Endometrial microvascular endothelial cells (primary cell): ENCODE results near the gene PCP4L1. TPM values are rescaled to one million over a fixed set of nuclear protein-coding genes. Genes with fewer than 3 reads are reported as not detected.
"Not testable (repeated sequence)": the region's sequence is repeated elsewhere in the genome, so short reads cannot be mapped to it uniquely, and the experiment has no call there.

Experiments used
- in situ Hi-C: cut with HindIII; loops from 2 replicates; pipeline ENCODE4 v1.10.0; 2017; ENCODE audit warnings: low sequenced_read_pairs, low pct_unique_long_range_greater_than_20kb; ENCODE audit errors: inconsistent ontology term
- total RNA-seq: library from RNA; depleted of rRNA; stranded (reverse); fragments of >200 nt; gene quantifications from one replicate; pipeline ENCODE4 v1.2.3, GENCODE V29; 2015; ENCODE audit errors: inconsistent ontology term

PCP4L1 gene
- total RNA-seq, 1 donor from 2014 or later: not detected

GRCh38 chr1:161226320-161226711 lies 32.2 kb upstream of the PCP4L1 start:
- in situ Hi-C loops: no loop called here

DNA sequence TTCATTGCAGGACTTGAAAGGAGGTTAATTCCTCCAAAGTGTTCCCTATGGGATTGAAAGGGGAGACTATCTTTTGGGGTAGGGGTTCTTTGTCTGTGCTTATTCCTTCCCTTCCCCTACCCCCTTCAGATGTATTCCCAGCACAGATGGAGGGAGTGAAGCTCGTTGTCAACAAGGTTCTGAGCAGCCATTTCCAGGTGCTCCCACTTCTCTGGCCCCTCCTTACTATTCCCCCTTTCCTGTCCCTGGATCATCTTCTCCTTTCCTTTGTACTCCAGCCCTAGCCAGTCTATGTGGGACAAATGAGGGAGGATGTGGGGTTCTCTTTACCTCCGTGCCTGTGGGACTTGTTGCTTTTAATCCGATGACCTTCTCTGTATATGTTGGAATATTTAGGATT lies 31.8 kb upstream of the PCP4L1 start:
- in situ Hi-C loops: no loop called here

GRCh38 chr1:161227196-161227871 lies 31.2 kb upstream of the PCP4L1 start:
- in situ Hi-C loops: no loop called here

GRCh38 chr1:161228032-161228431 lies 30.5 kb upstream of the PCP4L1 start:
- in situ Hi-C loops: no loop called here

DNA sequence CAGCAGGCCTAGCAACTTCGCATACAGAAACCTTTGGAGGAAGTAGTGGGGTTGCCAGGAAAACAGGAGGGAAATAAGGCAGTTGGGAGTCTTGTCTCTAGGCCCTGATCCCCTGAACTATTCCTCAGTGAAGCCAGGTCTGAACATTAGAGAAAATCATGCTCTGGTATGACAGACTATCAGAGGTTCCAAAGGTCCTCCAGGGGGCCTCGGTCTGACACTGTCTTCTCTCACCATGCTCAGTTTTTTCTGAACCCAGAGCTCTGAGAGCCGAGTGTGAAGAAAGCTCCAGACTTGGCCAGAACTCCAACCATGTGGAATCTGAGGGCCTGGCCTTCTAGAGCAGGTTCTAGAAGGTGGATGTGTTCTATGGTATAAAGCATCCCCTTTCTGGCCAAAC lies 28.6 kb upstream of the PCP4L1 start:
- in situ Hi-C loops: no loop called here

DNA sequence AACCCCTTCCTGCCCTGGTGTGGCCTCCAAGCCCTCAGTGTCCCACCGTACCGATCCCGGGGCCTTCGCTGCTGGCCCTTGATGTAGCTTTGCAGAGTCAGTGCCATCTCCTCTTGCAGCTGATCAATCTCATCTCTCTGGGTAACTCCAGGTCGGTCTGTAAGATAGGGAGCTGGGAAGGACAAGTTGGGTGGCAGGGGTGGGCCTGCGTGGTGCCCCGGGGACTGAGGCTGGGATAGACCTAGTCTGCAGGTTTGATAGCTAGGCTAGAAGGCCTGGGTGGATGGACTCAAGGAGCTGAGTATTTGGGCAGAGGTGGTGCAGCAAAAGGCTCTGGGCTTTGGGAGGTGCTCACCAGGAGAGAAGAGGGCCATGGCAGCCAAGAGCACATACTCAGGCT lies 27.8 kb upstream of the PCP4L1 start:
- in situ Hi-C loops: no loop called here

DNA sequence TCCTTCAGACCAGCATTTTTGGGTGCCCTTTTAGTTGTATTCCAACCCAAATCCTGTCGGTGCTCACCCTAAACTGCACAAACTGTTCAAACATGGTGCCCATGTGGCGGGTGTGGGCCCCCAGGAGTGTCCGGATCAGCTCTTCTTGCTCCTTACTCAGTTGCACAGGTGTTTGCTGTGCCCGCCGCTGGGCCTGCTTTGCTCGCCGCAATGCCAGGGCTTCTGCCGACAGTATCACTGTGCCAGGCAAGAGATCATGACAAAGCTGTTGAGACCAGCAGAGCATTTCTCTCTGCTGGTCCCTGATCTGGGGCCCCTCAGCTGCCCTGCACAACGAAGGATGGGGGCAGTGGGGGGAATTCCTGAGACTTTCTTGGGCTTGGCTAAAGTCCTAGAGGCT lies 25.4 kb upstream of the PCP4L1 start:
- in situ Hi-C loops: no loop called here

DNA sequence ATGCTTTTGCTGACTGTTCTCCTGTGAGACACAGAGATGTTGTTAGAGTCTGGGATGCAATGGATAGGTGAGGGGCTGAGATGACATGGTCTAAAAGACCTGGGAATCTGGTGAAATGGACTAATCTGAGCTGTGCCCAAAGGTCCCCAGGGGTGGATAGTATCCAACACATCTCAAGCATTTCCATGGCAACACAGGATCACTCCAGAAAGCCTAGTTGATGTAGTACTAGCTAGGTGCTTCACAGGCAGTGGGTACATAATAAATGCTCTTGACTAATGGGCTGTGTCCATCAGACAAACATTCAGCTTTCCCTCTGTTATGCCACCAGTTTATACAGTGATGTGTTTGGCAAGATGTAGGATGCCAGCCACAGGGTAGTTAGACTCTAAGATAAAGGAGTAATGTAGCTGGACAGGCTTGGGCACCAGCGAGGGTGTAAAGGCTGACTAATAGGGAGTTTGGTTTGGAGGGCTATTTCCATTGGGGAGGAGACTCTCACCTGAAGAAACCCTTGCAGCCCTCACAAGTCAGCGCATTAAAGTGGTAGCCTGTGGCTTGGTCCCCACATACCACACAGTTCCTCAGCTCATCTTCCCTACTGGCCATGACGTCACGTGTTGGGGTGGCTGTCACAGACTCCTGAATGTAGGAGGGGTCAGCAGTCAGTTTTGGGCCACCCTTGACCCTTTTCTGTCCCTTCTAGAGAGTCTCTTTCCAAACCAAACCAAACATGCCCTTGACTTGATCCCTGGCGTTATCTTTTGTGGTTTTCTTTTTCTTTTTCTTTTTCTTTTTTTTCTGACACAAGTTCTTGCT lies 22.4 kb upstream of the PCP4L1 start:
- in situ Hi-C loops: no loop called here

DNA sequence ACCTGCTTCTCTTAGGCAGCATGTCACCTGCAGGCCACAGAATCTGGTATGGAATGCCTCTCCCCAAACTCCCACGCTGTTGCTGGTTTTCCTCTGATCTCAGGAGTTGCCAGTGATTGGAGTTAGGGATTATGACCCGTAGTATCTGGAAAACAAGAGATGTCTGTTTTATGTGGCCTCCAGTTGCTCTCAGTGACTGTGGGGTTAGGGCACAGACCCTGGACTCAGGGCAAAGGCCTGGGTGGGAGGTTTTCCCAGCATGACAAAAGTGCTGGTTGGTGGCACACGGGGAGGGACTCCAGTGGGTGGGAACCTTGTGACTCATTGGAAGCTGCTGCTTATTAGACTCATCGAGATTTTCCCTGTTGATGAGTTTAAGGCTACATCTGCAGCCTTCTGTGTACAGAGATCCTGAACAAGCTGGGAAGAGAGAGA lies 20.5 kb upstream of the PCP4L1 start, which contains the start of gene NR1I3:
NR1I3 (minus strand) TSS at position 165 of the 435 bp plus-strand sequence. CDS start 1,638 bp downstream, outside the sequence.
- in situ Hi-C loops: no loop called here

DNA sequence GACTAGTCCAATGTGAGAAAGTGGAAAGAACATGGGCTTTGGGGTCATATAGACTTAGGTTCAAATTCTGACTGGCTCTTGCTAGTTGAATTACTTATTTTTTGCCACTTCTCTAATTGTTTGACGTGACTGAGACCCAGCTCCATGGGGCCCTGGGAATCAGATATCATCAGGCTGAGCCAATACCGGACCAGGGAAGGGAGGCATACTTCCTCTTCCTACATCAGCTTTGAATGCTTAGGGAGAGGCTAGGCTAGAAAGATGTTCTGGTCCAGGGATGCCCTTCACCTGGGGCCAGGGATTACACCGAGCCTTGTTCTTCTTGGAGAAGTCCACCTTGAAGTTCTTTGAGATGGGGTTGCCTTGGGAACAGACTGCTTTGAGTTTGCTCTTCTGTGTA lies 16.9 kb upstream of the PCP4L1 start:
- in situ Hi-C loops: no loop called here

- in situ Hi-C loops: no loop called here
Measured at GRCh38 chr1:161242313-161242712, 16.2 kb upstream of the PCP4L1 start.

GRCh38 chr1:161244888-161245287 lies 13.7 kb upstream of the PCP4L1 start:
- in situ Hi-C loops: no loop called here

GRCh38 chr1:161250100-161250499 lies 8.4 kb upstream of the PCP4L1 start:
- in situ Hi-C loops: not testable (repeated sequence)

DNA sequence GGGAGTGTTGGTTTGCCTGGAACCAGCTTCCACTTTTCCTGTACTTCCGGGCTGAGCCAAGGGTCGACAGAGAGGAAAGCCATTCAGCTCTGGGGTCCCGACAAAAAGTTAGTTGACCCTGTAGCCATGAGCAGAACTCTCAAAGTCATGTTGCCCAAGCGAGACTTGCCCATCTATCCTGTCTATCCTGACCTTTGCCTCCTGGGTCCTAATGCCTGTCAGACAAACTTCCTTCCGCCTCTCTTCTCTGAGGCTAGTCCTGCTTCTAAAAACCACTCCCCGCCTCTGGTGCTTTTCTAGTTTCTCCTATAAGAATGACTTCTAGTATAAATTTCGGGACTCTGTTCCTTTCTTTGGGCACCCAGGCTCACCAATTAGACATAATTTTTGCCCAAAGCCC lies 7.7 kb upstream of the PCP4L1 start:
- in situ Hi-C loops: no loop called here

GRCh38 chr1:161251579-161251978 lies 7.0 kb upstream of the PCP4L1 start:
- in situ Hi-C loops: no loop called here

GRCh38 chr1:161255302-161255701 lies 3.2 kb upstream of the PCP4L1 start:
- in situ Hi-C loops: not testable (repeated sequence)

- in situ Hi-C loops: not testable (repeated sequence)
Measured at GRCh38 chr1:161255955-161256520, 2.5 kb upstream of the PCP4L1 start.

- in situ Hi-C loops: not testable (repeated sequence)
Measured at GRCh38 chr1:161257109-161257508, 1.4 kb upstream of the PCP4L1 start.

GRCh38 chr1:161259345-161259702 lies 779 bp downstream of the PCP4L1 start:
- in situ Hi-C loops: no loop called here

- in situ Hi-C loops: no loop called here
Measured at GRCh38 chr1:161259765-161260164, 1.2 kb downstream of the PCP4L1 start.
